SK-N-SH treated with all-trans-retinoic acid at 6 μM for 48 hours (cell line): ENCODE results near the gene KCNMA1.

ENCODE experiments used
- ARNTL ChIP-seq: fragments of 450-650 bp; formaldehyde crosslinking; IDR thresholded peaks from 2 replicates; pipeline ENCODE4 v1.5.0; 2020; ENCODE audit warnings: low read depth, mild to moderate bottlenecking, moderate library complexity, borderline replicate concordance
- BACH2 ChIP-seq: fragments of 250-450 bp; sonication (Bioruptor Pico); IDR thresholded peaks from 2 replicates; pipeline ENCODE4 v1.9.0; 2021; ENCODE audit warnings: mild to moderate bottlenecking, borderline replicate concordance
- ESRRG ChIP-seq: fragments of 250-450 bp; sonication (Bioruptor Pico); IDR thresholded peaks from 2 replicates; pipeline ENCODE4 v1.6.1; 2021; ENCODE audit warnings: mild to moderate bottlenecking
- PPARA ChIP-seq: fragments of 250-450 bp; sonication (Bioruptor Pico); IDR thresholded peaks from 2 replicates; pipeline ENCODE4 v1.5.0; 2020; ENCODE audit warnings: mild to moderate bottlenecking, borderline replicate concordance
- TCF4 ChIP-seq: fragments of 250-450 bp; sonication (Bioruptor Pico); IDR thresholded peaks from 2 replicates; pipeline ENCODE4 v1.8.0; 2021; ENCODE audit warnings: mild to moderate bottlenecking, moderate library complexity, borderline replicate concordance
- TSHZ2 ChIP-seq: fragments of 250-450 bp; sonication (Bioruptor Pico); IDR thresholded peaks from 2 replicates; pipeline ENCODE4 v1.5.0; 2020; ENCODE audit warnings: mild to moderate bottlenecking, moderate library complexity
- ZFP3 ChIP-seq: fragments of 250-450 bp; sonication (Bioruptor Pico); IDR thresholded peaks from 2 replicates; pipeline ENCODE4 v1.5.0; 2020; ENCODE audit warnings: mild to moderate bottlenecking, moderate library complexity
- ZNF70 ChIP-seq: fragments of 450-650 bp; formaldehyde crosslinking; IDR thresholded peaks from 2 replicates; pipeline ENCODE4 v1.5.0; 2020; ENCODE audit warnings: mild to moderate bottlenecking, moderate library complexity
- TF ChIP-seq, protein P1 (sequence below): fragments of 250-450 bp; sonication (Bioruptor Pico); IDR thresholded peaks from 2 replicates; pipeline ENCODE4 v1.8.0; 2020; ENCODE audit warnings: mild to moderate bottlenecking, moderate library complexity, borderline replicate concordance
- TF ChIP-seq, protein P2 (sequence below): fragments of 250-450 bp; sonication (Bioruptor Pico); IDR thresholded peaks from 2 replicates; pipeline ENCODE4 v1.5.1; 2020; ENCODE audit warnings: low read depth, mild to moderate bottlenecking, moderate library complexity
- TF ChIP-seq, protein P3 (sequence below): fragments of 250-450 bp; sonication (Bioruptor Pico); IDR thresholded peaks from 2 replicates; pipeline ENCODE4 v1.5.1; 2021; ENCODE audit warnings: mild to moderate bottlenecking, moderate library complexity

DNA sequence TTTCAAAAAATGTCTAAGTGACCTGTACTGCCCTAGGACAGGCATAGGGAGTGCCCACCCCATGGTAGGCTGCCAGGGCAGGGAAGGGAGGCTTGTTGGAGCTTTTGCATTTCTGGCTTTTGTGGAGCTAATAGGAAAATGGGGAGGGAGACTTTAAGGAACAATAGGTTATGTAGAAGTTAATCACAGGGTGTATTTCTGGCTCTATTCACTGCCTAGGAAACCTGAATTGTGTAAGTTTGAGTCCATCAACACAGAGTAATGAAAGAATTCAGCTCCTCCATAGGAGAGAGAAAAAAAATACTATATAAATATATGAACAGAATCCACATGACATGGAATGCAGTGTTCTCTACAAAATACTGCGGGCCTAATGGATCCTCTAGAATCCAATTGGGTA, 661.5 kb downstream of the KCNMA1 start:
- TF ChIP-seq BACH2: no peak
- TF ChIP-seq, protein P1, sequence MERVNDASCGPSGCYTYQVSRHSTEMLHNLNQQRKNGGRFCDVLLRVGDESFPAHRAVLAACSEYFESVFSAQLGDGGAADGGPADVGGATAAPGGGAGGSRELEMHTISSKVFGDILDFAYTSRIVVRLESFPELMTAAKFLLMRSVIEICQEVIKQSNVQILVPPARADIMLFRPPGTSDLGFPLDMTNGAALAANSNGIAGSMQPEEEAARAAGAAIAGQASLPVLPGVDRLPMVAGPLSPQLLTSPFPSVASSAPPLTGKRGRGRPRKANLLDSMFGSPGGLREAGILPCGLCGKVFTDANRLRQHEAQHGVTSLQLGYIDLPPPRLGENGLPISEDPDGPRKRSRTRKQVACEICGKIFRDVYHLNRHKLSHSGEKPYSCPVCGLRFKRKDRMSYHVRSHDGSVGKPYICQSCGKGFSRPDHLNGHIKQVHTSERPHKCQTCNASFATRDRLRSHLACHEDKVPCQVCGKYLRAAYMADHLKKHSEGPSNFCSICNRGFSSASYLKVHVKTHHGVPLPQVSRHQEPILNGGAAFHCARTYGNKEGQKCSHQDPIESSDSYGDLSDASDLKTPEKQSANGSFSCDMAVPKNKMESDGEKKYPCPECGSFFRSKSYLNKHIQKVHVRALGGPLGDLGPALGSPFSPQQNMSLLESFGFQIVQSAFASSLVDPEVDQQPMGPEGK: no peak
- no peak for TF ChIP-seq ZNF70 (CRISPR knock-in tag)
- no peak for TF ChIP-seq ARNTL
- TF ChIP-seq PPARA (CRISPR knock-in tag): no peak
- no peak for TF ChIP-seq TSHZ2 (CRISPR knock-in tag)
- TF ChIP-seq, protein P2, sequence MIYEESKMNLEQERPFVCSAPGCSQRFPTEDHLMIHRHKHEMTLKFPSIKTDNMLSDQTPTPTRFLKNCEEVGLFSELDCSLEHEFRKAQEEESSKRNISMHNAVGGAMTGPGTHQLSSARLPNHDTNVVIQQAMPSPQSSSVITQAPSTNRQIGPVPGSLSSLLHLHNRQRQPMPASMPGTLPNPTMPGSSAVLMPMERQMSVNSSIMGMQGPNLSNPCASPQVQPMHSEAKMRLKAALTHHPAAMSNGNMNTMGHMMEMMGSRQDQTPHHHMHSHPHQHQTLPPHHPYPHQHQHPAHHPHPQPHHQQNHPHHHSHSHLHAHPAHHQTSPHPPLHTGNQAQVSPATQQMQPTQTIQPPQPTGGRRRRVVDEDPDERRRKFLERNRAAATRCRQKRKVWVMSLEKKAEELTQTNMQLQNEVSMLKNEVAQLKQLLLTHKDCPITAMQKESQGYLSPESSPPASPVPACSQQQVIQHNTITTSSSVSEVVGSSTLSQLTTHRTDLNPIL: no peak
- no peak for TF ChIP-seq ZFP3 (CRISPR knock-in tag)
- TF ChIP-seq ESRRG (CRISPR knock-in tag): no peak
- TF ChIP-seq, protein P3, sequence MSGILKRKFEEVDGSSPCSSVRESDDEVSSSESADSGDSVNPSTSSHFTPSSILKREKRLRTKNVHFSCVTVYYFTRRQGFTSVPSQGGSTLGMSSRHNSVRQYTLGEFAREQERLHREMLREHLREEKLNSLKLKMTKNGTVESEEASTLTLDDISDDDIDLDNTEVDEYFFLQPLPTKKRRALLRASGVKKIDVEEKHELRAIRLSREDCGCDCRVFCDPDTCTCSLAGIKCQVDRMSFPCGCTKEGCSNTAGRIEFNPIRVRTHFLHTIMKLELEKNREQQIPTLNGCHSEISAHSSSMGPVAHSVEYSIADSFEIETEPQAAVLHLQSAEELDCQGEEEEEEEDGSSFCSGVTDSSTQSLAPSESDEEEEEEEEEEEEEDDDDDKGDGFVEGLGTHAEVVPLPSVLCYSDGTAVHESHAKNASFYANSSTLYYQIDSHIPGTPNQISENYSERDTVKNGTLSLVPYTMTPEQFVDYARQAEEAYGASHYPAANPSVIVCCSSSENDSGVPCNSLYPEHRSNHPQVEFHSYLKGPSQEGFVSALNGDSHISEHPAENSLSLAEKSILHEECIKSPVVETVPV: no peak
- no peak for TF ChIP-seq TCF4 (CRISPR knock-in tag)
